ENCODE measurements around the gene AFG3L2.

GRCh38 chr18:12336171-12336613, 40.8 kb downstream of the AFG3L2 start:
- no peak for TF ChIP-seq CTCF (IDR thresholded peaks at IDR 0.05)
- no peak for TF ChIP-seq POLR2AphosphoS5 (IDR thresholded peaks at IDR 0.05)
- no peak for TF ChIP-seq POLR2A (IDR thresholded peaks at IDR 0.05)
- TF ChIP-seq EP300 (IDR thresholded peaks at IDR 0.05) = no peak
